DMS 273 (cell line): Measurements from ENCODE around the gene BCL2A1.
"Not testable (repeated sequence)": the region's sequence is repeated elsewhere in the genome, so short reads cannot be mapped to it uniquely, and the experiment has no call there.

ENCODE experiments used
- DNase-seq: peaks from one replicate; lab custom pipeline; 2025; ENCODE audit not compliant: unreplicated experiment; lab: John Stamatoyannopoulos, UW

BCL2A1 gene

DNA sequence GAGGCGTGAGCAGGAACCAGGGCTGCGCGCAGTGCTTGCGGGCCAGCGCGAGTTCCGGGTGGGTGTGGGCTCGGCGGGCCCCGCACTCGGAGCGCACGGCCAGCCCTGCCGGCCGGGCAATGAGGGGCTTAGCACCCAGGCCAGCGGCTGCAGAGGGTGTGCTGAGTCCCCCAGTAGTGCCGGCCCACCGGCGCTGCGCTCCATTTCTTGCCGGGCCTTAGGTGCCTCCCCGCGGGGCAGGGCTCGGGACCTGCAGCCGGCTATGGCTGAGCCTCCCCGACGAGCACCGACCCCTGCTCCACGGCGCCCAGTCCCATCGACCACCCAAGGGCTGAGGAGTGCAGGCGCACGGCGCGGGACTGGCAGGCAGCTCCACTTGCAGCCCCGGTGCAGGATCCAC, 44.9 kb downstream of the BCL2A1 start:
- DNase-seq: not testable (repeated sequence)

GRCh38 chr15:79924379-79924778, 46.6 kb downstream of the BCL2A1 start:
- DNase-seq: no peak

DNA sequence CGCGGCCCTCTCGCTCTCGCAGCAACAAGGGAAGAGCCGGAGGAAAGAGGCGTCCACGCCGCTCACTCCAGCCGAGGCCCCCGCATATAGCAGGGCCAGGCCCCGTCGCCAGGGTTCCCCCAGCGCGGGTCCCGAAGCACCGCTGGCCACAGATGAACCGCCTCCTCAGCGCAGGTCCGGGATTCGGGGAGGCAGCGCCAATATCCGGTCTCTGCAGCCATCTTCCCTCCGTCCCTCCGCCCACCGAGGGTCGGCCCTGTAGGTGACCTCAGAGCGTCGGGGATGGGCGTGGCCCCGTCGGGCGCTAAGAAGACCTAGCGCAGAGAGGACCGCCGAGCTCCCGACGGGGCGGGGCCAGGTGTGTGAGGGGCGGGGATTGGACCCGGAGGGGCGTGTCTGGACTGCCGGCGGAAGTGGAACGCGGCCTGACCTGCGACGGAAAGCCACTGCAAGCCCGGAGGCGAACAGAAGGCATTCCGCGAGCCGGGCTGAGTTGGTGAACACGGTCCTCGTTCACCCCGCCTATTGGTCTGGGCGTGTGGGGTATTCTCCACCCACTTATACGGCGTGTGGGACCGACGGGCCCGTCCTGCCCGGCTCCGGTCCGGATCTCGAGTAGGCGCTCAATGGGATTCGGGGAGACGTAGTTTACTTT, 47.4 kb downstream of the BCL2A1 start:
- peak; percentile 97 for DNase-seq

- peak; percentile 75 for DNase-seq
Measured at GRCh38 chr15:79923079-79923514, 47.9 kb downstream of the BCL2A1 start.

DNA sequence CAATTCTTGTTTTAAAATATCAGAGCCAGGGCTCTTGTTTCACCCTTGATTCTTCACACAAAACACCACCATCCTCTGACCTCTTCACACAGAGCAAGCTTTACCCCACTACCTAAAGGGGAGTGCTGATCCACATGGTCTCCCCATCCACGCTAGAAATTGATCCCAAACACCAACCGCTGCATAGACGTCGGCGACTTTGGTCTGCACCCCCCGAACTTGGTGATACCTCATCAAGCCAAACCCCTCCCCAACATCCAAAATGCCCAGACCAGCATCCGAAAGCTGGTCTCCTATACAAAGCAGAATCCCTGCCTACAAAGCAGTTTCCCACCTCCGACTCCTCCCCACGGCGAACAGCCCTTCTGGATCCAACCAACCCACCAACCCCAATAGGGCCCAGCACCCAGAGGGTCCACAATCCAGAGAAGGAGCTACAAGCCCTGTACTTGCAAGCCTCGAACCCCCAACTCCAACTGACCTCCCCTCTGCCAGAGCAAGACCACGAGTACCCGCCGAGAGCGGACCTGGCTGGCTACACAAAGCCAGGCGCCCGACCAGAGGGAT, 48.4 kb downstream of the BCL2A1 start:
- peak; percentile 63 for DNase-seq

- no peak for DNase-seq
Measured at GRCh38 chr15:79919749-79920511, 51.1 kb downstream of the BCL2A1 start.

GRCh38 chr15:79919090-79919748, 51.8 kb downstream of the BCL2A1 start:
- no peak for DNase-seq

DNA sequence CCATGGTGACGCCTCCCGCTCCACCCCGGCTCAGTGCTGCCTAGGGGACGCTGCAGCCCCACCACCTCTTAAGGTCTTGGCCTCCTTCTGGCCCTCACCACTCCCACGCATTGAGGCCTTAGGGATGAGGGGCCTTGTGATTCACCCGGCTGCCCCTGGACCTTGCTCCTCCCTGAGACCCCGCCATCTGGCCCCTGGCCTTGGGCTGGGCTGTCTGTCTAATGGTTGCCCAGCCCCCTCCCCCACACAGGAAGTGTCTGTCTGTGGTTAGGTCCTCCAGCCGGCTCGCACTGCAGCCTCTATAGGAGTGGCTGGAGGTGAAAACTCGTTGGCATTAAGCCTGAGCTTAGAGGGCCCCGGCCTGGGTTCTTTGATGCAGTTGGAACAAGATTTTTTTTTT, 52.7 kb downstream of the BCL2A1 start:
- no peak for DNase-seq

GRCh38 chr15:79916502-79917132, 54.4 kb downstream of the BCL2A1 start:
- DNase-seq: peak; percentile 40

DNA sequence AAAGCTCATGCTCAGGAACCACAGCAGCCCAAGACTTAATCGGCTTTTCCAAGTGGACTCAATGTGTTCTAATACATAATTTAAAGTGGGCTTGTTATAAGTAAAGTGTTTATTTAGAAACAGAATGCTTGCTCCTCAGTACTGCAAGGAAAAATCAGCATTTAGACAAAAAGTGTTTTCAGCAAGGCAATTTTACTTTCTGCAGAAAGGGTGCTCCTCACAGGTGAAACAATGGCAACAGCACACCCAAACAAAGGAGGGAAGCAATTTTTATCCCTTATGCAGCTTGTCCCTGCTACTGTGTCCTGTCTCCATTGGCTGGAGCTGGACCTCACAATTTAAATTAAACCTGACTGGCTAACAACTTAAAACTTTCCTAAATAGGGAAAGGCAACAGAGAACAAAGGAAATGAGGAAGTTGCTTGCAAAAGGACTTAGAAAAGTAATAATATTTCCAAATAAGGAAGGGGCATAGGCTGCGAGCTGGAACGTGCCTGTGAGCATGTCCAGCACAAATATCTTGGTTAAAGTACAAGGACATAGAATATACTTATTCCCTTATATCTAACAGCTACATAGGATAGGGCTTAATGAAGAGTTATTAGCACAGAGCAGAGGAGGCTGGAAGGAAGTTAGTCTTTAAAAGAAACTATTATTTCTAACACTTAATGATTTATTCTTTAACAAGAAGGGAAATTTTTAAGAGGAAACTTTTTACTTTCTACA, 55.1 kb downstream of the BCL2A1 start:
- DNase-seq: not testable (repeated sequence)

DNA sequence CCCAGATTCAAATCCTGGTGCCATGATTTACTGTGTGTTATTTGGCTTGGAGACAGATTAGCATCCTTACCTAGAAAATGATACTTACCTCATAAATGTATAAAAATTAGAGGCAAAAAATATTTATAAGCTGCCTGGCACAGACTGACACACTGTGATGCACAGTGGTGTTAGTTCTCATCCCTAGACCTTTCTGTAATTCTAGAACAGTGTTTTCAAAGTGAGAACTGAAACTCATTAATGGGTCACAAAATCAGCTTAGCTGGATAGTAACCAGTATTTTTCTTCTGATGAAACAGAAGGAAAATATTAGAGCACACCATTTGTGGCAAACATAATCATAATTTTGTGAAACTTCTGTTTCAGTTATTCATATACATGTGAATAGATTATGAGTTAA, 56.3 kb downstream of the BCL2A1 start:
- no peak for DNase-seq
